ENCODE data around the gene DLG1.
A peak's percentile ranks its signal among the peaks of the same experiment; 100 is the strongest.

DNA sequence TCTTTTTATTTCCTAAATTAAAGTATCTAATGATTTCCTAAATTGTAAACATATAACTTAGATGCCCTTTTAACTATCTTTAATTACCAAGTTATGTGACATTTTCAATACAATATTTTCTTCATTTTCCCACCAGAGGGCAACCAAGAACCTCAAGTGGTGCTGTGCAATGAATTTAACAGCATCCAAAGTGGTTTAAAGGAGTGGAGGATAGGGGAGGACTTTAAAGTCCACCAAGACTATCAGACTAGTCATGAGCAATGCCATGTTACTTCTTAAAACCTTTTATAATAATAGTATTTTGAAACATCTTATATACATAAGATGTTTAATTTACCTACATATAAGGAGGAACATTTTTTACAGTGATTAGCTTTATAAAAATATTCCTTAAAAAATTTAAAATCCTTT, 74.4 kb downstream of the DLG1 start:
- peak; percentile 65 for TF ChIP-seq CTCF (conservative IDR thresholded peaks at IDR 0.05; ENCODE audit: low read depth, low read length)
- 0 out of 2 replicates have a peak, but pooled peaks have one; percentile 23 for TF ChIP-seq POLR2A (IDR thresholded peaks at IDR 0.05; ENCODE audit: low read depth, low read length)
- peak; percentile 78 for TF ChIP-seq RAD21 (IDR thresholded peaks at IDR 0.05; ENCODE audit: low read length)
- TF ChIP-seq USF2 (IDR thresholded peaks at IDR 0.05; ENCODE audit: low read depth, low read length) = no peak
- no peak for TF ChIP-seq ELK1 (IDR thresholded peaks at IDR 0.05; ENCODE audit: borderline replicate concordance, low read depth, low read length)

All from IMR-90 (cell line).